H4 (cell line): ENCODE data around the gene MRPL10. TPM values are rescaled to one million over a fixed set of nuclear protein-coding genes. Genes with fewer than 3 reads are reported as not detected.
A peak's percentile ranks its signal among the peaks of the same experiment; 100 is the strongest.
"Not testable (repeated sequence)": the region's sequence is repeated elsewhere in the genome, so short reads cannot be mapped to it uniquely, and the experiment has no call there.

Experiments
- DNase-seq: peaks from one replicate; pipeline ENCODE4 v3.0.0-alpha.2; 2015; ENCODE audit warnings: low spot score
- total RNA-seq: library from RNA; depleted of rRNA; stranded (reverse); fragments of >200 nt; shearing (Covaris generic); gene quantifications from 2 replicates; pipeline ENCODE4 v1.2.3, GENCODE V29; 2014; rRNA removed

MRPL10 gene
- total RNA-seq, 1 experiment from 2014 or later = 69.1 TPM

GRCh38 chr17:47792979-47793378 is 38.4 kb downstream of the MRPL10 start:
- DNase-seq = no peak

- DNase-seq = no peak
Measured at GRCh38 chr17:47792457-47792856, 38.9 kb downstream of the MRPL10 start.

GRCh38 chr17:47791025-47791424 is 40.3 kb downstream of the MRPL10 start:
- no peak for DNase-seq

- peak; percentile 35 for DNase-seq
Measured at GRCh38 chr17:47789611-47790561, 41.5 kb downstream of the MRPL10 start.

- no peak for DNase-seq
Measured at GRCh38 chr17:47785538-47786123, 45.7 kb downstream of the MRPL10 start.

- no peak for DNase-seq
Measured at GRCh38 chr17:47781397-47781796, 49.9 kb downstream of the MRPL10 start.

GRCh38 chr17:47778184-47778635 is 53.1 kb downstream of the MRPL10 start:
- no peak for DNase-seq

GRCh38 chr17:47776330-47777197 is 54.8 kb downstream of the MRPL10 start:
- peak; percentile 46 for DNase-seq

- no peak for DNase-seq
Measured at GRCh38 chr17:47774987-47775580, 56.3 kb downstream of the MRPL10 start.

GRCh38 chr17:47774331-47774730 is 57.0 kb downstream of the MRPL10 start:
- no peak for DNase-seq

- not testable (repeated sequence) for DNase-seq
Measured at GRCh38 chr17:47773649-47774048, 57.7 kb downstream of the MRPL10 start.

Other genes with a start within 250 kb of the MRPL10 start
- 381 and 436 TPM in 2 replicates for gene KPNB1, start 181.6 kb downstream of the MRPL10 start, total RNA-seq
- 7.8 and 13.7 TPM in 2 replicates for gene TBKBP1, start 137.4 kb downstream of the MRPL10 start, total RNA-seq
- gene TBX21, start 98.3 kb downstream of the MRPL10 start, total RNA-seq = 0.10 TPM in 1 of 2 replicates, not detected in the other
- 1.9 and 4.4 TPM in 2 replicates for gene OSBPL7, start 9.7 kb downstream of the MRPL10 start, total RNA-seq
- gene LRRC46, start 129 bp upstream of the MRPL10 start, total RNA-seq = 0.27 and 0.35 TPM in 2 replicates
- 21.0 and 21.9 TPM in 2 replicates for gene SCRN2, start 9.7 kb upstream of the MRPL10 start, total RNA-seq
- gene SP6, start 19.6 kb upstream of the MRPL10 start, total RNA-seq = 0.14 and 0.21 TPM in 2 replicates
- gene SP2, start 64.7 kb upstream of the MRPL10 start, total RNA-seq = 1.0 and 1.9 TPM in 2 replicates
- 38.2 and 47.5 TPM in 2 replicates for gene PNPO, start 110.0 kb upstream of the MRPL10 start, total RNA-seq
- gene PRR15L, start 126.3 kb upstream of the MRPL10 start, total RNA-seq = not detected in 2 replicates
- gene CDK5RAP3, start 139.6 kb upstream of the MRPL10 start, total RNA-seq = 53.4 and 57.6 TPM in 2 replicates
- 16.9 and 17.4 TPM in 2 replicates for gene COPZ2, start 206.3 kb upstream of the MRPL10 start, total RNA-seq
- gene NFE2L1, start 216.8 kb upstream of the MRPL10 start, total RNA-seq = 36.7 and 50.5 TPM in 2 replicates